HG02678 (cell line): Measurements from ENCODE around the gene DUOX2.
"Not testable (repeated sequence)": the region's sequence is repeated elsewhere in the genome, so short reads cannot be mapped to it uniquely, and the experiment has no call there.

ENCODE experiments used
- ATAC-seq: cut with Tn5 transposase; IDR thresholded peaks from one replicate; pipeline ENCODE4 v1.9.1; 2021; ENCODE audit warnings: mild to moderate bottlenecking, moderate library complexity; ENCODE audit not compliant: unreplicated experiment

DUOX2 gene

DNA sequence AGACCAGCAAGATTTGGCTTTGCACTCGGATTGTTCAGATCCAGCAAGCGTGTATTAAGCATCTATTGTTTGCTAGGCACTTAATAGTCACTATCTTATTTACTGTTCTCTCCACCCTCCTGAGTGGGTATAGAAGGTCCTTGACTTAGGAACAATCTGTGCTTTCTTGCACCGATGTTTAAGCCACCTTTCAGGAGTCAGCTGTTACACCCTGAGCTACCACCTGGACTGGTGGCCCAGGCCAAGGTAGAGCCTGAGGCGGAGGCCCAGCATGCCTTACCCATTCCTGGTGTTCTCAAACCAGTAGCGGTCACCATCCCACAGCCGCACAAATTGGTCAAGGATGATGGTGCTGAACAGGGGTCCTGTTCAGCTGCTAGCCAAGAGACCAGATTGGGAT lies 25.8 kb upstream of the DUOX2 start:
- no peak for ATAC-seq

DNA sequence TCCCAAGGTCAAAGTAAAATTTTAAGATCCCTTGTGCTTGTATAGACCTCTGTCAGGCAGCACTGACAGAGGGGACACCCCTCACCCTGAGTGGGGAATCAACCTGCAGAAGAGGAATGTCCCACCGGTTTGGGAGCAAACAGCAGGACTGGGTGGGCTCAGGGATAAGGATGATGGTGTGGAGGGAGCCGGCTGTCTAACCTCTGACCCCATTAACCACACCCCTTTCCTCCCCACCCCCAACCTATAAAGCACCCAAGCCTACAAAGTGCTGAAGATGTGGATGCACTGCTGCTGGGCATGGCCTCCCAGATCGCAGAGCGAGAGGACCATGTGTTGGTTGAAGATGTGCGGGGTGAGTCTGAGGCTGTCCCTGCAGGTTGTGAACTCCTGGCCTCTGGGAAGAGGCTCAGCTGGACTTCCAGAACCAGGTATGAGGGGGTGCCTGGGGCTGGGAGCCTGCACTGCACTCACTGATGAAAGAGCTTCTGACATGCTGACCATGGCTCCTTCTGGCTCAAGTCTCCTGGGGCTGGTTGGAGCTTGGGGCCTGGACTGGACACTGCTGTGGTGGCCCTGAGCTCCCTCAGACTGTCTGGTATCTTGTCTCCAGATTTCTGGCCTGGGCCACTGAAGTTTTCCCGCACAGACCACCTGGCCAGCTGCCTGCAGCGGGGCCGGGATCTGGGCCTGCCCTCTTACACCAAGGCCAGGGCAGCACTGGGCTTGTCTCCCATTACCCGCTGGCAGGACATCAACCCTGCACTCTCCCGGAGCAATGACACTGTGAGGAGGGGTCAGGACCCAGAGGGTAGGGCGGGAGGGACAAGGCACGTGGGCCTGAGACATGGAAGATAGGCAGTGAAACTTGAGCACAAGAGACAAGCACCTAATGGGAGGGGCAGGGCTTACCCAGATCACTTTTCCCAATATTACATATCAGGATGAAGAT lies 25.1 kb upstream of the DUOX2 start:
- ATAC-seq = no peak

DNA sequence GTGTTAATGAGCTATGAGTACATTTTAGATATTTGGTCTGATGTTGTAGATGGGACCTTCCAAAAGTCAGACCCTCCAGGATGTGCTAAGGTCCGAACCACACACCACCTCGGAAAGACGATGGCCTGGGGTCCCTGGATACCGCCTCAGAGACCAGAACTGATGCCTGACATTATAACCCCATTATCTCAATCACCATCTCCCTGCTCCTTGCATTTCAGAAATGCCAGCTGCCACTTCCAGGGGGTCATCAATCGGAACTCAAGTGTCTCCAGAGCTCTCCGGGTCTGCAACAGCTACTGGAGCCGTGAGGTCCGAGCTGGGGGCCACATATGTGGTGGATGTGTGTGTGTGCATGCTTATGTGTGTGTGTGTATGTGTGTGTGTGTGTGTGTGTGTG lies 23.7 kb upstream of the DUOX2 start:
- no peak for ATAC-seq

DNA sequence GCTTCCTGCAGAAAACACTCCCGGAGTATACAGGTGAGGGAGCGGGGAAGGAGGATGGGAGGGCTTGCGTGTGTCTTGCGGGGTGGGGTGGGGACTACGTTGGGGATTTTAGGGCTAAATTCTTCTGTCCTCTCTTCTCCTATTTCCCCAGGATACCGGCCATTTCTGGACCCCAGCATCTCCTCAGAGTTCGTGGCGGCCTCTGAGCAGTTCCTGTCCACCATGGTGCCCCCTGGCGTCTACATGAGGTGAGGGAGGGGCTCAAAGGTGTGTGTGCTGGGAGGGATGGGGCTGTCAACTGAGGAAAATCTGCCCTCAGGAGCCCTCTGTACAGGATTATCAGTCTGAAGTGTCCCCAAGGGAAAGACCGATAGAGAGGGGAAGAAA lies 22.4 kb upstream of the DUOX2 start:
- no peak for ATAC-seq

DNA sequence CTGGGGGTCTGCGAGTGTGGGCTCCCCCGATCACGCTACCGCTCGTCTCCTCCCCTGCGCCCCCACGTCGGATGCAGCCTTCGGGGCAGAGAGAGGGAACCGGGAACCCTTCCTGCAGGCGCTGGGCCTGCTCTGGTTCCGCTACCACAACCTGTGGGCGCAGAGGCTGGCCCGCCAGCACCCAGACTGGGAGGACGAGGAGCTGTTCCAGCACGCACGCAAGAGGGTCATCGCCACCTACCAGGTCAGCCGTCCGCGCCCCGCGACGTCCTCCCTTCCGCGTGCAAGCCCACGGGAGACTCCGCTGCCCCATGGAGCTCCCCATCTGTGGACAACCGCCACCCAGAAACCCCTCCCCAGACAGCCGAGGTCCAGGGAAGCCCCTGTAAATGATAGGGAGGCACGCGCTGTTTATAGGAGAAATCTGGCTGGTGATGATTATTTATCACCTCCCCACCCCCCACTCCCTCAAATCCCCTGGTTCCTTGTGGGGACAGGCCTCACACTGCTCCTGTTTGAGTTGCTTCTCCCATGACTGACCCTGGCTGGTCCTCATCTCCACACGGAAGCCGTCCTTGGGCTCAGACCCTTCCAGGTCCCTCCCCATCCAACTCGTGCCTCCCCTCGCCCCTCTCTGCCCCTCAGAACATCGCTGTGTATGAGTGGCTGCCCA lies 21.9 kb upstream of the DUOX2 start:
- ATAC-seq = not testable (repeated sequence)

DNA sequence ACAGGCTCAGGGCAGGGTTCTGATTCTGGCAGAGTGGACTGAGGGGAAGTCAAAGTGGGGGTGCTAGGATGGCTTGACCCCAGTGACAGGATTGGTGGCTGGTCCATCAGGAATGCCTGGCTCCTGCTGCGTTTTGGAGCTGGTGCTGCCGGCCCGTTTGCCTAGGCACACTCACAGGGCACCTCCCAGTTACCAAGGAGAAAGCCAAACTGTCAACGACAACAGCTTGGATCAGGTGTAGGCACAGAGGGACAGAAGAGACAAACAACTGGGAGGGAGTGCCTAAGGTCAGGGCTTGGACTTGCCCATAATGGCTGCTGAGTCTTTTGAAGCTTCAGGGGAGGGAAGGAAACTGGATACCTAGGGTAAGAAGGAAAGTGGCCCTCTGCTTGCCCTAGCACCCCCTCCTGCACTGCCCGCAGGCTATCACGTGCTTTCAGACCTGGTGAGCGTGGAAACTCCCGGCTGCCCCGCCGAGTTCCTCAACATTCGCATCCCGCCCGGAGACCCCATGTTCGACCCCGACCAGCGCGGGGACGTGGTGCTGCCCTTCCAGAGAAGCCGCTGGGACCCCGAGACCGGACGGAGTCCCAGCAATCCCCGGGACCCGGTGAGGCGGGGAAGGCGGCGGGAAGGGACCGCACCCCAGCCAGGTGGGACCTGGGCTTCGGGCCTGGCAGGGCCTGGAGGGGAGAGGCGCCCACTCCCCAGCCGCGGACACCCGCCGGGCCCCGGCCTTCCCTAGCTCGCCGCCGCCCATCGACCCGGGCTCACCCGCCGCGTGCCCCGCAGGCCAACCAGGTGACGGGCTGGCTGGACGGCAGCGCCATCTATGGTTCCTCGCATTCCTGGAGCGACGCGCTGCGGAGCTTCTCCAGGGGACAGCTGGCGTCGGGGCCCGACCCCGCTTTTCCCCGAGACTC lies 21.0 kb upstream of the DUOX2 start:
- ATAC-seq = no peak

DNA sequence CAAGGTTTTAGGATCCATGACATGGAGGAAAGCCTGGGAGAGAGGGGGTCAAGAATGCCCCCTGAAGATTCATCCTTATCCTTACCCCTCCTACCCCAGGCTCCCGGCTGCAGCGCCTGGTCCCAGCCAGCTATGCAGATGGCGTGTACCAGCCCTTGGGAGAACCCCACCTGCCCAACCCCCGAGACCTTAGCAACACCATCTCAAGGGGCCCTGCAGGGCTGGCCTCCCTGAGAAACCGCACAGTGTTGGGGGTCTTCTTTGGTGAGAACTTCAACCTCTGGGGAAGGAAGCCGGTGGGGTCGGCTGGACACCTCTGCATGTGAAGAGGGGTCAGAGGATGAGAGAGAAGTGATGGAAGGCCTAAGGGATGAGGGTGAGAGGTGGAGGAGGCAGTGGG lies 20.1 kb upstream of the DUOX2 start:
- no peak for ATAC-seq

DNA sequence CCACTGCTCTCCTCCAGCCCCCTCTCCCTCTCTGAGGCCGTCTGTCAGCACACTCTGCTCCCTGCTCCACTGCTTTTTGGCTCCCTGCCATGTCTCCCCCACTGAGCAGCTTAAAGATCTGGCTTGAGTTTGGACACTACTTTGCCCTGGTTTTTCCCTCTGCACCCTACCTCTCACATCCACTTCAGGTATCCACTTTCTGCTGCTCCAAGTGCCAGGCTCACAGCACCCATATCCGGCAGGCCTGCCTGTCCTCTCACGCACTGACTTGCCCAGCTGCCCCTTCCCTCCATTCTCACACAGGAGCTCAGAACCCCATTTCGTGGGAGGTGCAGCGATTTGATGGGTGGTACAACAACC lies 19.6 kb upstream of the DUOX2 start:
- no peak for ATAC-seq

DNA sequence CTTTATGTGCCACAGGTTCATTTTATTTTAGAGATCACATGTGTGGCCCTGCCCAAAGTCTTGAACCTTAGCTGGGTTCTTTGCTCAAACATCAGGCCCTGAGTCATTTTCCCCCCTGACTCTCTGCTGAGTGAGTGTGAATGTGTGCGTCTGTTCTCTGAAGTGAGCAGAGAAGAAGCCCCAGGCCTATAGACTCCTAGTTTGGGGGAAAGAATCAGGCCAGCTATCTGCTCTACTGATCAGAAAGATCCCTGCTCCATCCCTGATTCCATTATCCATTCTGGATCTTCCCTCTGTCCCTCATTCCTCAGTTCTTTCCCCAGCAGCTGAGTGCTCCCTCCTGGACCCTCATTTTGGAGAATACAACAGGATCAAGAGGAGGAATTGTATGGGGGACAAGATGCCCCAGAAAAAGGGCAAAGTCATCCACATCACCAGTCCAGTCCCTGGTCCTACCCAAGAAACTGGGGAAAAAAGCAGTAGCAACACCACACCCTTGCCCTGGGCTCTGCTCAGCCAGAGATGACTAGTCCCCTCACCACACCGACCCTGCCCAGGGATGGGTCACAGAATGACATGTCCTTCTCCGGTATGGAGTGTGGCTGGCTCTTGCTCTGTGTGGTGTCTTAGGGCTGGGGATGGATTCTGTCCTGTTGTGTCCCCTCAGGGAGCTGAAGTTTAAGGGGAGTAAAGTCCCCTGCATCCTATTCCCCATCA lies 19.0 kb upstream of the DUOX2 start:
- no peak for ATAC-seq

DNA sequence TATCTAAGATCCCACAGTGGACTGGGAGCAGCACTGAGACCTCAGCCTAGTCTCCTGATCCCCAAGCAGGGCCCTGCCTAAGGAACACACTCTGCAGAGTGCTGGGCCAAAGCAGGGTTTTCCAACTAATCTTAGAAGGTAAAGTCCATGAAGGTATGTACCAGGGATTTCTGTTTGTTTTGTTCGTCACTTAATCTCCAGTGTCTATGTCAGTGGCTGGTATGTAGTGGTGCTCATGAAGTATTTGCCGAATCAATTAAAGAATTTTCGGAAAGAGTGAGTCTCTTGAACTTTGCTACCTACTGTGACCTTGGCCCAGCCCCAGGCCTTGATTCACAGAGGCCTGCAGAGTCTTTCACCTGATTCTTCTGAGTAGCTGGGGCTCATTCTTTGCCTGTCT lies 17.5 kb upstream of the DUOX2 start:
- ATAC-seq = no peak

DNA sequence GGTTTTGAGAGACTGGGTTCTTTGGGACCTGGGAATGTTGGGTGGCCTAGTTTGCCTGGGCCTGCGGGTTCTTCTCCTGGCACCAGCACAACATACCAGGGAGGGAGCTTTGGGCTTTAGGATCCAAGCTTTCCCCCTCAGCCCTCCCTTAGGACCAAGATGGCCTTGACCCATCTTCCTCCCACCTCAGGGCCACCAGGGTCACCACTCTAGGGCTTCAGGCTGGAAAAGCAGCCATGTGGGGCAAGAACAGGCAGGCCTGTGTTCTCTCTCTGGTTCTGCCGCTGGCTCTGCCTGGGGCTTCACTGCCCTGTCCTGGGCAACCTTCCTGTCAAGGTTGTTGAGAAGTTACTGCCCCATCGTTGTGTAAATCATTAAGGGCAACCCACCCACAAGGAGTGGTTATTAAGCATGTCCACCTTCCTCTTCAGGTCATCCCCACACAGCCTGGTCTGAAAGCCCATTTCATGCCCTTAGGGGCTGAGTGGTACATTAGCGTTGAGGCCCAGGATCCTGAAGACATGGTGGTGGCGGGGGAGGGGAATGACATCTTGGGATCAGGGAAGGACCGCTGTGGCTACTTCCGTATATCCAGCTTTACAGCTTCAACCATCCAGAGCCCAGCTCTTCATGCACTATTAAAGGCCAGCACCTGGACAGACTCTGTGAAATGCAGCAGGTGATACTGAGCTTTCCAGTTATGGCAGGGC lies 16.5 kb upstream of the DUOX2 start:
- no peak for ATAC-seq

DNA sequence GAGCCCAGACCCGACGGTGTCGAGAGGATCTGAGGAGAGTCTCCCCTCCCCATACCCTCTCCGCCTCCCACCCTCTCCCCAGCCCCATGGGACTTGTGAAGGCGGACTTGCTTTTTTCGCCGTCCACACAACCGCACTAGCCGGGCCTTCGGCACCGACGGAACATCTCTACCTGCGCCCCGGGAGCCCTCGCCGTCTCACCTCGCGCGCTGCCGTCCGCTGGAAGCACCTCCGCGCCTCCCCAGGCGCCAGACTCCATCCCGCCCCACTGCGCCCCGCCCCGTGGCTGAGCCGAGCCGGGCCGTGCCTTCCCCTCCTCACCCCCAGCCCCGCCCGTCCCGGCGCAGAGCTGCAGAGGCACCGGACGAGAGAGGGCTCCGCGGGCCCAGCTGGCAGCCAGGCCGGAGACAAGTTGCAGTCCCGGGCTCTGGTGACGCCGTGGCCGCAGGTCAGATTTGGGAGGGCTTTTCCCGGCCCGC lies 15.7 kb upstream of the DUOX2 start, which contains the start of the genes DUOX1 and DUOXA1:
TSS of gene DUOX1 (plus strand) at position 344 of the 479 bp plus-strand sequence. CDS start 1,973 bp downstream, outside the sequence.
TSS of gene DUOXA1 (minus strand) at position 229 of the 479 bp plus-strand sequence. CDS start 6,865 bp downstream, outside the sequence.
- ATAC-seq = no peak

DNA sequence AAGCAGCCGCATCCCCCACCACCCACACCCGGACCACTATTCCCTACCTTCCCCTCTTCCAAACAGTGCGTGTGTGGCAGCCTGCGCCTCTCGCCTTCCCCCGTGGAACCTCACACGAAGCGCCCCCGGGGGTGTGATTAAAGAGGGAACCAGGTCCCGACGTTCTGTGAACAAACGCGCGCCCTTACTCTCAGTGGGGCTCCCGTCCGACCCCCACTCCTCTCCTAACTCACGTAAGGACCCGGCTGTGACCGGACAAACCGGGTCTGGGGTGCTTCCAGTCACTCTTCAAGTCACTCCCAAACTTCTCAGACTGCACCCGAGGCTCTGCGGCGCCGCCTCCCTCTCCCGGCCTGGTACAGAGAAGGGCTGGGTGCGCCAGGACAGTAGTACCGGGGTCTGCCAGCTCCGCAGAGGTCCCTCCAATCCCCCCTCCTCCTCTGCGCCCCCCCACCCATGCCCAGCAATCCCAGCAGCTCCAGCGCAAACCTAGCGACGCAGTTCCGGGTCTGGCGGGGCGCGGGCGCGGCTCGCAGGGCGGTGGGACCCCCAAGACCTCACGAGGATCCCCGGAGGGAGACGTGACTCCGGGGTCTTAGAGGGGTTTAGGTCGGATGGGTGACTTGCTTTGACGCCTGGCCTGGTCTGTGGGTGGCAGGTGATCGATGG lies 15.1 kb upstream of the DUOX2 start:
- no peak for ATAC-seq

DNA sequence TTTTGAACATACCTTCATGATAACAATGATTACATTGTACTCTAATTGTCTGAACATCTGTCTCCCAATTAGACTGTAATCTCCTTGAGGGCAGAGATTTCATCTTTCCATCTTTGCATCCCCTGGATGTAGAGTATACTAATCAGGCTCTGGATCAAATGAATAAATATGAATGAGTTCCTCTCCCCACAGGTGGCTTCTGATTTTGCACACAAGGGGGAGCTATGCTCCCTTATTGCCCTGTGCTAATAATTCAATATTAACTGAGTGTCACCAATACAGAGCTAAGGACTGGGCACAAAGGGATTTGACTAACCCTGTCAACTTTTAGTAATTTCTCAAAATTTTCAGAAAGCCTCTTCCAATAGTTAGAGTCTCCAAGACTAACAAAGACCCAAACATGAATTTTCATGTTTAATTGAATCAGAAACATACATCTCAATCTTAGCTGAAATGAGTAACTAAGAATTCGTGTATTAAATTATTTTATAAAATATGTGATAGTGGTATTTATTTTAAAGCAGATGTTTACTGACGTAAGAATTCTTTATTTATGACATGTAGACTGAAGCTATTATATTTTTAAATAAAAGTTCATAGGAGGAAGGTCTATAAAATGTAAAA lies 12.7 kb upstream of the DUOX2 start:
- ATAC-seq = no peak

DNA sequence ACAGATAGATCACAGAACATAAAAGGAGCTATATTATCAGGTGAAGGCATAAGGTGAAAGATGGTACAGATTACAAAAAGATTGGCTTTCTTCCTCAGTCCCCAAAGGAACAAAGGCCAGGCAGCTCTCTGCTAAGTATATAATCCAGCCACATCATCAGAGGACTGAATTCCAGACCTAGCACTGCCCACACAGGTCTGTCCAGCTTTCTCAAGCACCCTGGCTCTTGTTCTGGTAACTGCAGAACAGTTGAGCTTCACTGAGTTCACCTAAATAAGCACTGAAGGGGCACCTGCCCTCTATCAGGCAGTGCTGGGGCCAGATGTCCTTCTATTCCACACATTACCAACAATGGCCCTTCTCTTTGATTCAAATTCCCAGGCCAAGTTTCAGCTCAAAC lies 9.4 kb upstream of the DUOX2 start:
- no peak for ATAC-seq

DNA sequence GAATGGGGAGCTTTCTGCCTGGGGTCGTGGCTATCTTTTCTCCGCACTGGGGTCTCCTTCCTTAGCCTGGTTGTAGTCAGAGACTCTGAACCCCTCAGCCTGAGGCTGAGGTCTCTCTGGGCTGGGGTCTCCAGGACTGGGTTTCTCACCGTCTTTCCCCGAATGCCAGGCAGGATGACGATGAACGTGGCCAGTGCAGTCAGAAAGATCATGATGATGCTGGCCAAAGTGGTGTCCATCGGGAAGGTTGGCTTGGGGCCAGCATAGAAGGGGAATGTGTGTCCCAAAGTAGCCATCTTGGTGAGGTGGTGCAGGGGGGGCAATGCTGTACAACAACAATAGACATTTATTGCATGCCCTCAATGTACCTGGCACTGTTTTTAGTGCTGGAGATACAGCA lies 8.7 kb upstream of the DUOX2 start:
- no peak for ATAC-seq

DNA sequence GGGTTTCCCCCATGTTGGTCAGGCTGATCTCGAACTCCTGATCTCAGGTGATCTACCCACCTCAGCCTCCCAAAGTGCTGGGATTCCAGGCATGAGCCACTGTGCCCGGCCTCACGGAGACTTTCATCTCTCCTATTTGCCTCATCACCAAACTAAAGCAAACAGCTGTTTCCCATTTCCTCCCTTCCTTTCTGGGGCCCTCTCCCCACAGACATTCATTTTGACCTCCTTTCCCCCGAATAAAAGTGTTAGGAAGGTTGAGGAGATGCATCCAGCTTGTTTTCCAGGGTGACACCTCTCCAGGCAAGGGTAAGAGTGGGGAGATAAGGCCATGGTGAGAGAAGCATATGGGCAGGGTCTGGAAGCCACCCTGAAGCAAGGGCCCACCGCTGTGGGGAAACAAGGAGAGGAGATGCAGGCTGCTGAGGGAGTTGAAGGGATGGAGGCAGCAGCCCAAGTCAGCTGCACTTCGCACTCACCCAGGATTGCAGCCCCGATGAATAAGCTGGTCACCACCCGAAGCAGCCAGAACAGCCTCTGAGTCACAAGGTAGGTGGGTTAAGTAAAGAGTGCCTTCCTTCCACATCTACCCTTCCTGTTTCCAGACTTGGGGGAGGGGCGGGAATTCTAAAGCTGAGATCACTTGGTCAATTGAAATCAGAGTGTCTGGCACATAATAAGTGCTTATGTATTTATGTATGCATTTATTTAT lies 7.9 kb upstream of the DUOX2 start:
- ATAC-seq = no peak

DNA sequence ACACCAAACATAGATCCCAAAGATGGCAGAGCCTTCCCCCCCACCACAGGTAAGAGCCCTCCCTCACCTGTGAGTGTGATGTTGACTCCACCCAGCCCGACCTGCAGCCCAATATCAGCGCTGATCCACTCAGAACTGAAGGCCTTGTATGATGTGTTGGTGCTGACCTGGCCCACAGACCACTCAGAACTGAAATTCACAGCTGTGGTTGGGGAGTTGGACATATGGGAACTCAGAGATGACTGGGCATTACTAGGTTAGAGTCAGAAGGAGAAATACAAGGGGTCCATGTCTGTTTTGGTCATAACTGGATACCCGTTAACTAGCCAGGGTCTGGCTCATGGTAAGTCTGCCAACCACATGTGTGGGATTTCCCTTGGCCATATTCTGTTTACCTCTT lies 7.0 kb upstream of the DUOX2 start:
- peak; percentile 33 for ATAC-seq
